SK-N-SH (cell line): Measurements from ENCODE around the gene TBC1D1. TPM values are rescaled to one million over a fixed set of nuclear protein-coding genes. Genes with fewer than 3 reads are reported as not detected.

ENCODE experiments used
- CTCF ChIA-PET: fragments of 300-600, 350-600 bp; formaldehyde crosslinking; extraction: SDS; loops from one replicate; lab custom pipeline; 2021; lab: Yijun Ruan, JAX
- POLR2A ChIA-PET: fragments of 350-600 bp; sonication (Branson Sonifier 250); formaldehyde crosslinking; extraction: SDS; loops from one replicate; lab custom pipeline; 2020; ENCODE audit warnings: antibody characterized with exemption, inconsistent platforms; lab: Yijun Ruan, JAX
- DNase-seq: peaks from one replicate; pipeline ENCODE4 v3.0.0; 2012
- H2AFZ ChIP-seq: fragments of 200-600 bp; sonication (generic); 2 replicates; pipeline ENCODE4 v1.8.1; 2016; ENCODE audit warnings: antibody characterized with exemption, mild to moderate bottlenecking, low read depth
- H3F3A ChIP-seq: fragments of 200-600 bp; sonication (generic); replicated peaks from 2 replicates; pipeline ENCODE3; 2016; ENCODE audit warnings: antibody characterized with exemption, mild to moderate bottlenecking; ENCODE audit not compliant: insufficient read depth
- H3K27ac ChIP-seq, 2 experiments: fragments of 200-500 bp in 1 of 2; fragments of 200-600 bp in 1 of 2; sonication (Bioruptor generic) in 1 of 2; sonication (generic), shearing (Covaris generic) in 1 of 2; 2 replicates each; pipeline versions ENCODE4 v1.5.1 to v1.6.1; 2014 to 2016; ENCODE audit warnings: low read depth in 2 of 2, inconsistent platforms in 1 of 2, low read length in 1 of 2, mild to moderate bottlenecking in 1 of 2, mixed read lengths in 1 of 2
- H3K27me3 ChIP-seq: fragments of 200-600 bp; sonication (generic), shearing (Covaris generic); 2 replicates; pipeline ENCODE4 v1.6.1; 2016; ENCODE audit warnings: mixed run types; ENCODE audit not compliant: insufficient read depth
- H3K36me3 ChIP-seq, 2 experiments: fragments of 200-500 bp in 1 of 2; fragments of 200-600 bp in 1 of 2; sonication (Bioruptor generic) in 1 of 2; sonication (generic) in 1 of 2; replicated peaks in 1 of 2; 2 replicates each; pipeline versions ENCODE3 to v1.5.1; 2014 to 2016; ENCODE audit warnings: low read length in 1 of 2, mild to moderate bottlenecking in 1 of 2; ENCODE audit not compliant: insufficient read depth in 2 of 2, control insufficient read depth in 1 of 2
- H3K4me1 ChIP-seq, 2 experiments: fragments of 200-500 bp in 1 of 2; fragments of 200-600 bp in 1 of 2; sonication (Bioruptor generic) in 1 of 2; sonication (generic), shearing (Covaris generic) in 1 of 2; 2 replicates each; pipeline versions ENCODE4 v1.5.1 to v1.6.1; 2014 to 2016; ENCODE audit warnings: low read depth in 1 of 2, low read length in 1 of 2, mixed run types in 1 of 2; ENCODE audit not compliant: insufficient read depth in 2 of 2, control insufficient read depth in 1 of 2
- H3K4me2 ChIP-seq: fragments of 200-600 bp; sonication (generic), shearing (Covaris generic); 2 replicates; pipeline ENCODE4 v1.6.1; 2017; ENCODE audit warnings: mixed run types
- H3K4me3 ChIP-seq, 2 experiments: fragments of 200-500 bp in 1 of 2; fragments of 200-600 bp in 1 of 2; sonication (Bioruptor generic) in 1 of 2; sonication (generic), shearing (Covaris generic) in 1 of 2; 2 replicates each; pipeline versions ENCODE4 v1.5.1 to v1.8.1; 2014 to 2016; ENCODE audit warnings: low read depth in 2 of 2, inconsistent platforms in 1 of 2, low read length in 1 of 2, mild to moderate bottlenecking in 1 of 2, mixed read lengths in 1 of 2, moderate library complexity in 1 of 2
- H3K79me2 ChIP-seq: fragments of 200-600 bp; sonication (generic); 2 replicates; pipeline ENCODE4 v1.8.1; 2017; ENCODE audit warnings: mild to moderate bottlenecking; ENCODE audit not compliant: insufficient read depth
- H3K9ac ChIP-seq: fragments of 200-600 bp; sonication (generic); 2 replicates; pipeline ENCODE4 v1.6.1; 2017; ENCODE audit warnings: mixed run types
- H3K9me2 ChIP-seq: fragments of 200-600 bp; sonication (generic); 2 replicates; pipeline ENCODE4 v1.6.1; 2017; ENCODE audit warnings: mixed run types
- H3K9me3 ChIP-seq: fragments of 200-600 bp; sonication (generic); 2 replicates; pipeline ENCODE4 v1.6.1; 2017; ENCODE audit warnings: mixed run types, mild to moderate bottlenecking, moderate library complexity
- H4K20me1 ChIP-seq: fragments of 200-600 bp; sonication (generic); 2 replicates; pipeline ENCODE4 v1.6.1; 2017; ENCODE audit warnings: mild to moderate bottlenecking, mixed run types; ENCODE audit not compliant: insufficient read depth
- CHD2 ChIP-seq: fragments of 150-350 bp; IDR thresholded peaks from 2 replicates; pipeline ENCODE4 v1.6.1; 2018; ENCODE audit warnings: low read length; ENCODE audit not compliant: partially characterized antibody
- CTCF ChIP-seq: fragments of 200-600 bp; sonication (generic); IDR thresholded peaks from 2 replicates; pipeline ENCODE4 v1.6.1; 2017; ENCODE audit warnings: antibody characterized with exemption, mild to moderate bottlenecking, moderate library complexity
- EZH2phosphoT487 ChIP-seq: fragments of 200-600 bp; sonication (generic); IDR thresholded peaks from 2 replicates; pipeline ENCODE4 v1.6.1; 2017; ENCODE audit warnings: low read depth, mixed run types, mild to moderate bottlenecking, antibody characterized with exemption, moderate library complexity, borderline replicate concordance
- FOSL2 ChIP-seq: IDR thresholded peaks from 2 replicates; pipeline ENCODE4 v1.4.0; 2012; ENCODE audit warnings: low read depth, mild to moderate bottlenecking, moderate library complexity, borderline replicate concordance
- FOXM1 ChIP-seq: IDR thresholded peaks from 2 replicates; pipeline ENCODE4 v1.4.0; 2012; ENCODE audit warnings: low read depth, mild to moderate bottlenecking
- GABPA ChIP-seq: IDR thresholded peaks from 2 replicates; pipeline ENCODE4 v1.4.0; 2012; ENCODE audit warnings: low read depth, mild to moderate bottlenecking
- GATA2 ChIP-seq: sonication (generic); formaldehyde crosslinking; IDR thresholded peaks from 2 replicates; pipeline ENCODE4 v1.5.0; 2020; ENCODE audit warnings: mild to moderate bottlenecking, missing genetic modification reagents
- JUND ChIP-seq: IDR thresholded peaks from 2 replicates; pipeline ENCODE4 v1.4.0; 2012
- MEF2A ChIP-seq: IDR thresholded peaks from 2 replicates; pipeline ENCODE4 v1.4.0; 2012; ENCODE audit warnings: low read depth, borderline replicate concordance
- MXI1 ChIP-seq: IDR thresholded peaks from 2 replicates; pipeline ENCODE4 v1.6.1; 2012; ENCODE audit warnings: mild to moderate bottlenecking, low read depth, low read length, improper control_type of control experiment
- NFIC ChIP-seq: IDR thresholded peaks from 2 replicates; pipeline ENCODE4 v1.4.0; 2012; ENCODE audit warnings: borderline replicate concordance
- NRF1 ChIP-seq: IDR thresholded peaks from 2 replicates; pipeline ENCODE4 v1.6.1; 2012; ENCODE audit warnings: low read depth, mild to moderate bottlenecking, low read length
- PBX3 ChIP-seq: IDR thresholded peaks from 2 replicates; pipeline ENCODE4; 2012
- POLR2AphosphoS5 ChIP-seq: IDR thresholded peaks from 2 replicates; pipeline ENCODE4 v1.6.1; 2012; ENCODE audit warnings: low read depth, low read length
- REST ChIP-seq: IDR thresholded peaks from 2 replicates; pipeline ENCODE4 v1.6.1; 2012; ENCODE audit warnings: mild to moderate bottlenecking, low read depth, low read length, moderate library complexity
- RFX5 ChIP-seq: IDR thresholded peaks from 2 replicates; pipeline ENCODE4 v1.6.1; 2012; ENCODE audit warnings: mild to moderate bottlenecking, improper control_type of control experiment, low read length
- SIN3A ChIP-seq: IDR thresholded peaks from 2 replicates; pipeline ENCODE4 v1.6.1; 2012; ENCODE audit warnings: low read depth, mild to moderate bottlenecking, low read length, moderate library complexity, borderline replicate concordance
- TEAD4 ChIP-seq: IDR thresholded peaks from 2 replicates; pipeline ENCODE4 v1.4.0; 2012; ENCODE audit warnings: mild to moderate bottlenecking, borderline replicate concordance; ENCODE audit not compliant: insufficient read depth
- ZBTB33 ChIP-seq: IDR thresholded peaks from 2 replicates; pipeline ENCODE4 v1.4.0; 2012; ENCODE audit warnings: low read depth, borderline replicate concordance
- WGBS: methylation state at CpG from one replicate; pipeline ENCODE4 v1.1.6; 2017; ENCODE audit warnings: low lambda C conversion rate; 5-methylcytosine and 5-hydroxymethylcytosine counted together
- polyA plus RNA-seq, 3 experiments: library from polyadenylated mRNA; depleted of rRNA; stranded (reverse); fragments of >200 nt; gene quantifications; 2 replicates each; pipeline ENCODE4 v1.2.3, GENCODE V29; 2012

Gene TBC1D1
- polyA plus RNA-seq, 1 of the 3 experiments (the other 2 are of a cell fraction) = 29.8 TPM

GRCh38 chr4:38152305-38152704 is 261.4 kb downstream of the TBC1D1 start:
- no peaks in the 10 kb centered on the region for H3K79me2 ChIP-seq
- H4K20me1 ChIP-seq = no peaks in the 10 kb centered on the region
- peak overlapping the region in 1 of 2 experiments; percentile 91; a peak in 1 of 4 replicates for H3K27ac ChIP-seq
- no peaks in the 10 kb centered on the region for H3K27me3 ChIP-seq
- H3K4me2 ChIP-seq = no peak overlapping the region
- POLR2A ChIA-PET = no interaction called here
- no peaks in the 10 kb centered on the region for H3K9me2 ChIP-seq
- H3K36me3 ChIP-seq = no peaks in the 10 kb centered on the region
- no peak overlapping the region for H3K4me3 ChIP-seq
- no peak for DNase-seq
- H3F3A ChIP-seq = peaks cover 31% of the 10 kb centered on the region
- CTCF ChIA-PET = interaction anchor here (0.5 to 1.0 kb wide), 2 partner anchors 8 to 322 kb away, joined by 3 to 5 read pairs; no protein-coding TSS in a partner anchor
- no peak overlapping the region for H2AFZ ChIP-seq
- TF ChIP-seq RFX5 (no peak), CTCF (no peak), ZBTB33 (no peak), FOSL2 (no peak), TEAD4 (no peak), POLR2AphosphoS5 (no peak), MXI1 (no peak), JUND (no peak), FOXM1 (no peak)
- WGBS = 88% methylated on average over 1 of the region's 1 CpG
- no peaks in the 10 kb centered on the region for H3K9me3 ChIP-seq
- peaks cover 15% of the 10 kb centered on the region in 2 experiments; a peak in 3 of 4 replicates for H3K4me1 ChIP-seq
- no peak overlapping the region for H3K9ac ChIP-seq

GRCh38 chr4:38152721-38153386 is 262.0 kb downstream of the TBC1D1 start:
- Histone ChIP-seq H3K9ac (no peak overlapping the region), H3K36me3 (no peaks in the 10 kb centered on the region), H3K4me1 (peaks cover 15% of the 10 kb centered on the region in 2 experiments; a peak in 3 of 4 replicates), H3K27me3 (no peaks in the 10 kb centered on the region), H3F3A (peaks cover 31% of the 10 kb centered on the region), H3K4me2 (no peak overlapping the region), H4K20me1 (no peaks in the 10 kb centered on the region), H2AFZ (no peak overlapping the region), H3K79me2 (no peaks in the 10 kb centered on the region), H3K4me3 (no peak overlapping the region), H3K9me3 (no peaks in the 10 kb centered on the region), H3K9me2 (no peaks in the 10 kb centered on the region), H3K27ac (no peak overlapping the region; a peak in 1 of 4 replicates)
- WGBS = 86% methylated on average over 7 of the region's 7 CpGs
- no peak for DNase-seq
- ChIA-PET POLR2A (no interaction called here), CTCF (interaction anchor here (0.5 to 1.4 kb wide), 4 partner anchors 8 to 323 kb away, joined by 3 to 5 read pairs (median 4); no protein-coding TSS in a partner anchor)
- no peak for TF ChIP-seq EZH2phosphoT487
- no peak for TF ChIP-seq FOXM1
- no peak for TF ChIP-seq MEF2A
- no peak for TF ChIP-seq REST
- no peak for TF ChIP-seq CHD2
- TF ChIP-seq JUND = no peak
- TF ChIP-seq SIN3A = no peak
- no peak for TF ChIP-seq FOSL2
- no peak for TF ChIP-seq GATA2
- no peak for TF ChIP-seq GABPA
- no peak for TF ChIP-seq NRF1
- no peak for TF ChIP-seq PBX3
- TF ChIP-seq NFIC = no peak
